Activated CD8-positive, alpha-beta memory T cell treated with anti-CD3 and anti-CD28 coated beads, Interleukin-2, amount 50 U/mL, for 48 hours (primary cell): ENCODE data around the gene TST.

Experiments
- DNase-seq: peaks from one replicate; pipeline ENCODE4 v3.0.0-alpha.2; 2020

TST gene

GRCh38 chr22:37032134-37032534 is 12.9 kb upstream of the TST start:
- DNase-seq = no peak

- DNase-seq = no peak
Measured at GRCh38 chr22:37030560-37031281, 11.5 kb upstream of the TST start.

- no peak for DNase-seq
Measured at GRCh38 chr22:37028692-37029674, 9.7 kb upstream of the TST start.

- DNase-seq = no peak
Measured at GRCh38 chr22:37027556-37027955, 8.3 kb upstream of the TST start.

GRCh38 chr22:37026325-37026724 is 7.1 kb upstream of the TST start:
- no peak for DNase-seq

GRCh38 chr22:37025500-37026070 is 6.3 kb upstream of the TST start:
- DNase-seq = no peak

GRCh38 chr22:37024339-37025157 is 5.3 kb upstream of the TST start:
- DNase-seq = no peak

- DNase-seq = no peak
Measured at GRCh38 chr22:37023743-37024338, 4.6 kb upstream of the TST start.

- DNase-seq = no peak
Measured at GRCh38 chr22:37022483-37023337, 3.5 kb upstream of the TST start.

GRCh38 chr22:37021710-37022482 is 2.6 kb upstream of the TST start:
- peak; percentile 82 for DNase-seq

GRCh38 chr22:37021041-37021440 is 1.8 kb upstream of the TST start:
- no peak for DNase-seq

- DNase-seq = no peak
Measured at GRCh38 chr22:37020192-37020479, 889 bp upstream of the TST start.

- DNase-seq = no peak
Measured at GRCh38 chr22:37018815-37019308, 385 bp downstream of the TST start.

GRCh38 chr22:37018086-37018814 is 997 bp downstream of the TST start:
- no peak for DNase-seq

GRCh38 chr22:37017356-37017755 is 1.9 kb downstream of the TST start:
- DNase-seq = no peak

- no peak for DNase-seq
Measured at GRCh38 chr22:37016134-37016910, 2.9 kb downstream of the TST start.

GRCh38 chr22:37015587-37015878 is 3.7 kb downstream of the TST start:
- DNase-seq = no peak

GRCh38 chr22:37014835-37015586 is 4.2 kb downstream of the TST start:
- no peak for DNase-seq

- DNase-seq = no peak
Measured at GRCh38 chr22:37014415-37014806, 4.8 kb downstream of the TST start.
